Measurements from ENCODE around the gene NPEPL1. TPM values are rescaled to one million over a fixed set of nuclear protein-coding genes. Genes with fewer than 3 reads are reported as not detected.
"Not testable (repeated sequence)": the region's sequence is repeated elsewhere in the genome, so short reads cannot be mapped to it uniquely, and the experiment has no call there.

The NPEPL1 gene
- total RNA-seq, 1 experiment from 2014 or later: 18.1 TPM

- Mint-ChIP-seq H3K4me3 (ENCODE audit: low read depth, unreplicated experiment) (no peak overlapping the region), H3K9me3 (ENCODE audit: low read depth, unreplicated experiment) (peaks cover 7% of the 10 kb centered on the region), H3K27ac (ENCODE audit: unreplicated experiment) (no peak overlapping the region), H3K4me1 (ENCODE audit: low read depth, unreplicated experiment) (peaks cover 29% of the 10 kb centered on the region), H3K36me3 (ENCODE audit: insufficient read depth, unreplicated experiment) (peaks cover 13% of the 10 kb centered on the region), H3K27me3 (ENCODE audit: unreplicated experiment) (peaks cover 14% of the 10 kb centered on the region)
- no TSS peak for BruUV-seq (replicated peaks)
- DNase-seq: no peak
- intact Hi-C loops (cut with micrococcal nuclease; ENCODE audit: unreplicated experiment): loop anchor here (5.0 kb wide), 1 partner anchor 164 kb away; no protein-coding TSS in a partner anchor
- TF ChIP-seq CTCF (IDR thresholded peaks at IDR 0.05; ENCODE audit: unreplicated experiment): no peak
- CTCF ChIA-PET: no interaction called here
Observed at GRCh38 chr20:58646703-58647102, 45.9 kb upstream of the NPEPL1 start.

- Mint-ChIP-seq H3K4me3 (ENCODE audit: low read depth, unreplicated experiment) (no peak overlapping the region), H3K27me3 (ENCODE audit: unreplicated experiment) (peaks cover 8% of the 10 kb centered on the region), H3K27ac (ENCODE audit: unreplicated experiment) (no peak overlapping the region), H3K4me1 (ENCODE audit: low read depth, unreplicated experiment) (peaks cover 29% of the 10 kb centered on the region), H3K9me3 (ENCODE audit: low read depth, unreplicated experiment) (peaks cover 7% of the 10 kb centered on the region), H3K36me3 (ENCODE audit: insufficient read depth, unreplicated experiment) (peaks cover 19% of the 10 kb centered on the region)
- no peak for TF ChIP-seq CTCF (IDR thresholded peaks at IDR 0.05; ENCODE audit: unreplicated experiment)
- intact Hi-C loops (cut with micrococcal nuclease; ENCODE audit: unreplicated experiment): loop anchor here (5.0 kb wide), 1 partner anchor 165 kb away; no protein-coding TSS in a partner anchor
- no peak for DNase-seq
- no TSS peak for BruUV-seq (replicated peaks)
- CTCF ChIA-PET: interaction anchor here (0.5 to 0.6 kb wide), 2 partner anchors 12 to 75 kb away, joined by 4 read pairs; no protein-coding TSS in a partner anchor
Observed at GRCh38 chr20:58647162-58647795, 45.3 kb upstream of the NPEPL1 start.

GRCh38 chr20:58647796-58648501 is 44.7 kb upstream of the NPEPL1 start:
- Mint-ChIP-seq H3K9me3 (ENCODE audit: low read depth, unreplicated experiment) (peaks cover 5% of the 10 kb centered on the region), H3K4me1 (ENCODE audit: low read depth, unreplicated experiment) (peaks cover 33% of the 10 kb centered on the region), H3K36me3 (ENCODE audit: insufficient read depth, unreplicated experiment) (peaks cover 25% of the 10 kb centered on the region), H3K27me3 (ENCODE audit: unreplicated experiment) (peaks cover 1% of the 10 kb centered on the region), H3K4me3 (ENCODE audit: low read depth, unreplicated experiment) (no peak overlapping the region), H3K27ac (ENCODE audit: unreplicated experiment) (no peak overlapping the region)
- intact Hi-C loops (cut with micrococcal nuclease; ENCODE audit: unreplicated experiment): loop anchor here (5.0 kb wide), 1 partner anchor 166 kb away; no protein-coding TSS in a partner anchor
- TF ChIP-seq CTCF (IDR thresholded peaks at IDR 0.05; ENCODE audit: unreplicated experiment): no peak
- CTCF ChIA-PET: interaction anchor here (0.5 kb wide), 1 partner anchor 12 kb away, joined by 4 read pairs; no protein-coding TSS in a partner anchor
- no TSS peak for BruUV-seq (replicated peaks)
- no peak for DNase-seq

- BruUV-seq (replicated peaks); CTCF ChIA-PET; H3K27ac Mint-ChIP-seq (ENCODE audit: unreplicated experiment); H3K4me3 Mint-ChIP-seq (ENCODE audit: low read depth, unreplicated experiment); H3K9me3 Mint-ChIP-seq (ENCODE audit: low read depth, unreplicated experiment); H3K27me3 Mint-ChIP-seq (ENCODE audit: unreplicated experiment); DNase-seq: not testable (repeated sequence)
- Mint-ChIP-seq H3K4me1 (ENCODE audit: low read depth, unreplicated experiment) (peaks cover 33% of the 10 kb centered on the region), H3K36me3 (ENCODE audit: insufficient read depth, unreplicated experiment) (peaks cover 30% of the 10 kb centered on the region)
- intact Hi-C loops (cut with micrococcal nuclease; ENCODE audit: unreplicated experiment): loop anchor here (5.0 kb wide), 1 partner anchor 166 kb away; no protein-coding TSS in a partner anchor
Observed at GRCh38 chr20:58648502-58648825, 44.1 kb upstream of the NPEPL1 start.

All from Calu3 (cell line).